Measurements from ENCODE around the gene CHRNA1.

Gene CHRNA1

DNA sequence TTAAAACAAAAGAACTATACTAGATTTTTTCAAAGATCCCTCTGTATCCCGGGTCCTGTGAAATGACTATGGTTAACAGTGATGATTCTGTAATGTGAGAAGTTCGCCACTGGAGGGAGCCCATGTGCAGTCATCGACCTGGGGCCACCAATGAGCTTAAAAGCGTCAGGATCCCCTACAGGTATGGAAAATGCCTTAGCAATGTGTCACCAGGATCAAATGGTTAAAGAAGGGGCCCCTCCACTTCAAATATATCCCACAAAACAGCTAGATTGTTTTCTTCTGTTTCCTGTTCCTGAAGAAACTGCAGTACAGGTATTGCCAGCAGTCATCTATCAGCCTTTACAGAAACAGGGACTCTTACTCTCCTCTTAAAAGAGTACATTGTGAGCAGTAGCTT lies 15.3 kb downstream of the CHRNA1 start:
- DNase-seq (ENCODE audit: low read depth), result peak; percentile 54
- TF ChIP-seq CTCF (conservative IDR thresholded peaks at IDR 0.05; ENCODE audit: control insufficient read depth, insufficient read depth, low read depth, low read length), result peak; percentile 78
- H3K4me3 ChIP-seq (ENCODE audit: control insufficient read depth, low read depth, low read length), result no peak overlapping the region

- no peak overlapping the region for H3K4me3 ChIP-seq (ENCODE audit: control insufficient read depth, low read depth, low read length)
- no peak for TF ChIP-seq CTCF (conservative IDR thresholded peaks at IDR 0.05; ENCODE audit: control insufficient read depth, insufficient read depth, low read depth, low read length)
- DNase-seq (ENCODE audit: low read depth), result no peak
Observed at GRCh38 chr2:174745142-174745541, 19.1 kb downstream of the CHRNA1 start.

- no peak for TF ChIP-seq CTCF (conservative IDR thresholded peaks at IDR 0.05; ENCODE audit: control insufficient read depth, insufficient read depth, low read depth, low read length)
- DNase-seq (ENCODE audit: low read depth), result no peak
- H3K4me3 ChIP-seq (ENCODE audit: control insufficient read depth, low read depth, low read length), result no peak overlapping the region
Observed at GRCh38 chr2:174744111-174744510, 20.2 kb downstream of the CHRNA1 start.

DNA sequence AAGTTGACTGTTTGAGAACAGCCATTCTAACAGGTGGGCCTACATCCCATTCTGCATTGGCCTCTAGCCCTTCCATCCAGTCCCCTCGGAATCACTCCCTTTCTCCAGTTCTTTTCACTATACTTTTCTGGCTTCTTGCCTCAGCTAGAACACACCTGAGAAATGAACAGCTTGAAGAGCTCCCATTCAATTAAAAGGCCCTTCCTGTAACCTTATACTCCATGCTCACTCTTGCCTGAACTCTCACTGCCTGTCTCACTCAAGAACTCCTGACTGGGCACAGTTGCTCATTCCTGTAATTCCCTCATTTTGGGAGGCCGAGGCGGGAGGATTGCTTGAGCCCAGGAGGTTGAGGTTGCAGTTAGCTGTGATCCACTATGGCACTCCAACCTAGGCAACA lies 23.6 kb downstream of the CHRNA1 start:
- DNase-seq (ENCODE audit: low read depth), result no peak
- no peak overlapping the region for H3K4me3 ChIP-seq (ENCODE audit: control insufficient read depth, low read depth, low read length)
- TF ChIP-seq CTCF (conservative IDR thresholded peaks at IDR 0.05; ENCODE audit: control insufficient read depth, insufficient read depth, low read depth, low read length), result no peak

DNA sequence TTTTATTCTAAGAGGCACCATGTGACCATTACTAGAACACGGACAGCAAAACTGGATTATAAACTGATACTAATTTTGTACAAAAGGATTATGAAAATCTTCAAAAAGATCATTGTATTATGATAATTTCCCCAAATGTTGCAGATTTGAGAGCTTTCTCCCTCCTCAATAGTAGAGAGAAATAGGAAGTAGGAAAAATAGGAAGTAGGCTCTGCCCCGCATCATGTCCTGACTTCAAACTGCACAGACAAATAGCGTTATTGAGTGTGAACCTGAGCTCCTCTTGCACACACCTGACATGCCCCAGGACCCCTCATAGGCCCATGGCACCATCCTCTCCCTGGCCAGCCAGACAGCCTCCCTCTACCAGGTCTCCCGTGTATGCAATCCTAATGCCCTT lies 25.4 kb downstream of the CHRNA1 start:
- no peak for DNase-seq (ENCODE audit: low read depth)
- H3K4me3 ChIP-seq (ENCODE audit: control insufficient read depth, low read depth, low read length), result no peak overlapping the region
- no peak for TF ChIP-seq CTCF (conservative IDR thresholded peaks at IDR 0.05; ENCODE audit: control insufficient read depth, insufficient read depth, low read depth, low read length)

GRCh38 chr2:174731546-174731945 lies 32.7 kb downstream of the CHRNA1 start:
- DNase-seq (ENCODE audit: low read depth), result no peak
- TF ChIP-seq CTCF (conservative IDR thresholded peaks at IDR 0.05; ENCODE audit: control insufficient read depth, insufficient read depth, low read depth, low read length), result no peak
- H3K4me3 ChIP-seq (ENCODE audit: control insufficient read depth, low read depth, low read length), result no peak overlapping the region

- DNase-seq (ENCODE audit: low read depth), result no peak
- H3K4me3 ChIP-seq (ENCODE audit: control insufficient read depth, low read depth, low read length), result peak overlapping the region; percentile 55
- TF ChIP-seq CTCF (conservative IDR thresholded peaks at IDR 0.05; ENCODE audit: control insufficient read depth, insufficient read depth, low read depth, low read length), result no peak
Observed at GRCh38 chr2:174730698-174731018, 33.6 kb downstream of the CHRNA1 start.
